Neural cell (in vitro differentiated cells): ENCODE data around the gene MYL7. TPM values are rescaled to one million over a fixed set of nuclear protein-coding genes. Genes with fewer than 3 reads are reported as not detected.

Experiments
- H2AFZ ChIP-seq: fragments of 200-600, 300-800 bp; sonication (generic), shearing (Covaris generic); 2 replicates; pipeline ENCODE4 v1.6.0; 2014; ENCODE audit warnings: low read depth, mild to moderate bottlenecking, antibody characterized with exemption, low read length, moderate library complexity
- H3F3A ChIP-seq: fragments of 200-600 bp; shearing (Covaris generic); 2 replicates; pipeline ENCODE4 v1.6.1; 2016; ENCODE audit warnings: mild to moderate bottlenecking, moderate library complexity, mixed read lengths, antibody characterized with exemption, low read length; ENCODE audit not compliant: insufficient read depth, poor library complexity, severe bottlenecking
- H3K27ac ChIP-seq: fragments of 200-600, 300-800 bp; sonication (generic), shearing (Covaris generic); 2 replicates; pipeline ENCODE4 v1.5.1; 2014; ENCODE audit warnings: mild to moderate bottlenecking, low read length, moderate library complexity
- H3K27me3 ChIP-seq: fragments of 300-800, 200-600 bp; sonication (generic), shearing (Covaris generic); 2 replicates; pipeline ENCODE4 v1.6.0; 2014; ENCODE audit warnings: mild to moderate bottlenecking, low read depth, low read length, moderate library complexity; ENCODE audit not compliant: insufficient read depth
- H3K36me3 ChIP-seq: fragments of 300-800, 200-600 bp; sonication (generic), shearing (Covaris generic); 2 replicates; pipeline ENCODE4 v1.5.1; 2014; ENCODE audit warnings: mild to moderate bottlenecking, antibody characterized with exemption, low read length, moderate library complexity; ENCODE audit not compliant: insufficient read depth
- H3K4me2 ChIP-seq: fragments of 300-800, 200-600 bp; sonication (generic), shearing (Covaris generic); 2 replicates; pipeline ENCODE4 v1.6.0; 2014; ENCODE audit warnings: mild to moderate bottlenecking, low read length
- H3K4me3 ChIP-seq: fragments of 300-800, 200-600 bp; sonication (generic), shearing (Covaris generic); 2 replicates; pipeline ENCODE4 v1.5.1; 2014; ENCODE audit warnings: mild to moderate bottlenecking, low read length, moderate library complexity
- H3K79me2 ChIP-seq: fragments of 200-600 bp; shearing (Covaris generic); replicated peaks from 2 replicates; pipeline ENCODE4 v1.6.0; 2014; ENCODE audit warnings: mild to moderate bottlenecking, low read length, moderate library complexity; ENCODE audit not compliant: insufficient read depth
- H3K9ac ChIP-seq: fragments of 300-800, 200-600 bp; sonication (generic), shearing (Covaris generic); 2 replicates; pipeline ENCODE4 v1.6.1; 2016; ENCODE audit warnings: mild to moderate bottlenecking, low read length, mixed read lengths
- H3K9me2 ChIP-seq: fragments of 200-600 bp; shearing (Covaris generic); 2 replicates; pipeline ENCODE4 v1.6.1; 2016; ENCODE audit warnings: mild to moderate bottlenecking, low read length, mixed read lengths; ENCODE audit not compliant: insufficient read depth
- H3K9me3 ChIP-seq: fragments of 200-600, 300-800 bp; sonication (generic), shearing (Covaris generic); 2 replicates; pipeline ENCODE4 v1.6.1; 2016; ENCODE audit warnings: mild to moderate bottlenecking, mixed run types, low read length, moderate library complexity, mixed read lengths
- H4K20me1 ChIP-seq: fragments of 200-600 bp; shearing (Covaris generic); 2 replicates; pipeline ENCODE4 v1.6.1; 2016; ENCODE audit warnings: mild to moderate bottlenecking, mixed run types; ENCODE audit not compliant: insufficient read depth
- EP300 ChIP-seq: fragments of 450-650 bp; conservative IDR thresholded peaks from 2 replicates; pipeline ENCODE4 v1.6.1; 2014; ENCODE audit warnings: antibody characterized with exemption, mild to moderate bottlenecking, moderate library complexity; ENCODE audit not compliant: poor library complexity, severe bottlenecking
- EZH2 ChIP-seq: fragments of 200-600, 300-800 bp; shearing (Covaris generic), sonication (generic); IDR thresholded peaks from 2 replicates; pipeline ENCODE4 v1.6.1; 2014; ENCODE audit warnings: antibody characterized with exemption, low read length, borderline replicate concordance, mild to moderate bottlenecking; ENCODE audit not compliant: insufficient read depth, poor library complexity, severe bottlenecking
- MXI1 ChIP-seq: fragments of 450-650 bp; conservative IDR thresholded peaks from 2 replicates; pipeline ENCODE4 v1.6.1; 2014; ENCODE audit warnings: antibody characterized with exemption, mild to moderate bottlenecking; ENCODE audit not compliant: poor library complexity, severe bottlenecking
- POLR2AphosphoS5 ChIP-seq: IDR thresholded peaks from 2 replicates; pipeline ENCODE4 v1.6.1; 2012
- RAD21 ChIP-seq: fragments of 450-650 bp; conservative IDR thresholded peaks from 2 replicates; pipeline ENCODE4 v1.6.1; 2014; ENCODE audit warnings: antibody characterized with exemption, mild to moderate bottlenecking, moderate library complexity
- SMC3 ChIP-seq: fragments of 450-650 bp; conservative IDR thresholded peaks from 2 replicates; pipeline ENCODE4 v1.6.1; 2014; ENCODE audit warnings: antibody characterized with exemption, mild to moderate bottlenecking, moderate library complexity; ENCODE audit not compliant: poor library complexity
- TAF1 ChIP-seq: IDR thresholded peaks from 2 replicates; pipeline ENCODE4 v1.6.1; 2012; ENCODE audit warnings: low read depth
- polyA plus RNA-seq: library from polyadenylated mRNA; depleted of rRNA; stranded (reverse); fragments of >200 nt; gene quantifications from 2 replicates; pipeline ENCODE4 v1.2.3, GENCODE V29; 2014
- TF ChIP-seq, protein P1 (sequence below): IDR thresholded peaks from 2 replicates; pipeline ENCODE4 v1.6.1; 2012; ENCODE audit warnings: borderline replicate concordance
- TF ChIP-seq, protein P2 (sequence below): fragments of 450-650 bp; IDR thresholded peaks from 2 replicates; pipeline ENCODE4 v1.5.1; 2014; ENCODE audit warnings: antibody characterized with exemption, mild to moderate bottlenecking, moderate library complexity; ENCODE audit not compliant: poor library complexity, severe bottlenecking

The MYL7 gene
- polyA plus RNA-seq, 1 donor from 2014 or later: 0.76 TPM

DNA sequence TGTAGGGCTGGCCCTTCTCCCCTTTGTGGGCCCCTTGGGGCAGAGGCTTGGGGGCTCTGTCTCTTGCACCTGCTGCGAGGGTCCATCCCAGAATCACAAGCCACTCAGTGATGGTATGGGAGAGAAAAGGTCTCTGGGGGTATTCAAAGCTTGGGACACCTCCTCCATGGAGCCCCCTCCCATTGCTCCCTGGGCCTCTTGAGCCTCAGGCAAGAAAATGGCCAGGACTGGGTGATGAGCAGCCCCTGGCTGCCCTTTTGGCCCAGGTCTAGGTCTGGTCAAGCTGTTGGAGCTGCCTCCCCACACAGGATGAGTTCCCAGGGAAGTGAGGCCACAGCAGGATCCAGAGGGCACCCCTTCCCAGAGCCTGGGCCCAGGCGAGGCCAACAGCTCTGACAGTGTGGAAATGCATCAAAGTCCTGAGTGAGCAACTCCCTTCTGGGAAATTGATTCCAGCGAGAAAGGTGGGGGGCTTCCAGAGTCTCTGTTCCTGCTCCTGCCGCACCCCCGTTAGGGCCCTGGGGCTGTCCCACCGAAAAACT is 3.4 kb upstream of the MYL7 start:
- Histone ChIP-seq H3K9ac (no peak overlapping the region), H3F3A (no peaks in the 10 kb centered on the region), H3K4me2 (no peak overlapping the region), H4K20me1 (no peaks in the 10 kb centered on the region), H3K4me3 (no peak overlapping the region), H2AFZ (no peak overlapping the region), H3K27me3 (peaks cover 7% of the 10 kb centered on the region), H3K9me3 (no peaks in the 10 kb centered on the region), H3K36me3 (no peaks in the 10 kb centered on the region), H3K9me2 (no peaks in the 10 kb centered on the region), H3K79me2 (no peaks in the 10 kb centered on the region), H3K27ac (no peak overlapping the region)
- TF ChIP-seq POLR2AphosphoS5 (no peak), TAF1 (no peak), RAD21 (no peak), MXI1 (no peak), EZH2 (no peak), SMC3 (no peak), EP300 (no peak)
- TF ChIP-seq, protein P1, sequence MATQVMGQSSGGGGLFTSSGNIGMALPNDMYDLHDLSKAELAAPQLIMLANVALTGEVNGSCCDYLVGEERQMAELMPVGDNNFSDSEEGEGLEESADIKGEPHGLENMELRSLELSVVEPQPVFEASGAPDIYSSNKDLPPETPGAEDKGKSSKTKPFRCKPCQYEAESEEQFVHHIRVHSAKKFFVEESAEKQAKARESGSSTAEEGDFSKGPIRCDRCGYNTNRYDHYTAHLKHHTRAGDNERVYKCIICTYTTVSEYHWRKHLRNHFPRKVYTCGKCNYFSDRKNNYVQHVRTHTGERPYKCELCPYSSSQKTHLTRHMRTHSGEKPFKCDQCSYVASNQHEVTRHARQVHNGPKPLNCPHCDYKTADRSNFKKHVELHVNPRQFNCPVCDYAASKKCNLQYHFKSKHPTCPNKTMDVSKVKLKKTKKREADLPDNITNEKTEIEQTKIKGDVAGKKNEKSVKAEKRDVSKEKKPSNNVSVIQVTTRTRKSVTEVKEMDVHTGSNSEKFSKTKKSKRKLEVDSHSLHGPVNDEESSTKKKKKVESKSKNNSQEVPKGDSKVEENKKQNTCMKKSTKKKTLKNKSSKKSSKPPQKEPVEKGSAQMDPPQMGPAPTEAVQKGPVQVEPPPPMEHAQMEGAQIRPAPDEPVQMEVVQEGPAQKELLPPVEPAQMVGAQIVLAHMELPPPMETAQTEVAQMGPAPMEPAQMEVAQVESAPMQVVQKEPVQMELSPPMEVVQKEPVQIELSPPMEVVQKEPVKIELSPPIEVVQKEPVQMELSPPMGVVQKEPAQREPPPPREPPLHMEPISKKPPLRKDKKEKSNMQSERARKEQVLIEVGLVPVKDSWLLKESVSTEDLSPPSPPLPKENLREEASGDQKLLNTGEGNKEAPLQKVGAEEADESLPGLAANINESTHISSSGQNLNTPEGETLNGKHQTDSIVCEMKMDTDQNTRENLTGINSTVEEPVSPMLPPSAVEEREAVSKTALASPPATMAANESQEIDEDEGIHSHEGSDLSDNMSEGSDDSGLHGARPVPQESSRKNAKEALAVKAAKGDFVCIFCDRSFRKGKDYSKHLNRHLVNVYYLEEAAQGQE: no peak
- TF ChIP-seq, protein P2, sequence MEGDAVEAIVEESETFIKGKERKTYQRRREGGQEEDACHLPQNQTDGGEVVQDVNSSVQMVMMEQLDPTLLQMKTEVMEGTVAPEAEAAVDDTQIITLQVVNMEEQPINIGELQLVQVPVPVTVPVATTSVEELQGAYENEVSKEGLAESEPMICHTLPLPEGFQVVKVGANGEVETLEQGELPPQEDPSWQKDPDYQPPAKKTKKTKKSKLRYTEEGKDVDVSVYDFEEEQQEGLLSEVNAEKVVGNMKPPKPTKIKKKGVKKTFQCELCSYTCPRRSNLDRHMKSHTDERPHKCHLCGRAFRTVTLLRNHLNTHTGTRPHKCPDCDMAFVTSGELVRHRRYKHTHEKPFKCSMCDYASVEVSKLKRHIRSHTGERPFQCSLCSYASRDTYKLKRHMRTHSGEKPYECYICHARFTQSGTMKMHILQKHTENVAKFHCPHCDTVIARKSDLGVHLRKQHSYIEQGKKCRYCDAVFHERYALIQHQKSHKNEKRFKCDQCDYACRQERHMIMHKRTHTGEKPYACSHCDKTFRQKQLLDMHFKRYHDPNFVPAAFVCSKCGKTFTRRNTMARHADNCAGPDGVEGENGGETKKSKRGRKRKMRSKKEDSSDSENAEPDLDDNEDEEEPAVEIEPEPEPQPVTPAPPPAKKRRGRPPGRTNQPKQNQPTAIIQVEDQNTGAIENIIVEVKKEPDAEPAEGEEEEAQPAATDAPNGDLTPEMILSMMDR: no peak

DNA sequence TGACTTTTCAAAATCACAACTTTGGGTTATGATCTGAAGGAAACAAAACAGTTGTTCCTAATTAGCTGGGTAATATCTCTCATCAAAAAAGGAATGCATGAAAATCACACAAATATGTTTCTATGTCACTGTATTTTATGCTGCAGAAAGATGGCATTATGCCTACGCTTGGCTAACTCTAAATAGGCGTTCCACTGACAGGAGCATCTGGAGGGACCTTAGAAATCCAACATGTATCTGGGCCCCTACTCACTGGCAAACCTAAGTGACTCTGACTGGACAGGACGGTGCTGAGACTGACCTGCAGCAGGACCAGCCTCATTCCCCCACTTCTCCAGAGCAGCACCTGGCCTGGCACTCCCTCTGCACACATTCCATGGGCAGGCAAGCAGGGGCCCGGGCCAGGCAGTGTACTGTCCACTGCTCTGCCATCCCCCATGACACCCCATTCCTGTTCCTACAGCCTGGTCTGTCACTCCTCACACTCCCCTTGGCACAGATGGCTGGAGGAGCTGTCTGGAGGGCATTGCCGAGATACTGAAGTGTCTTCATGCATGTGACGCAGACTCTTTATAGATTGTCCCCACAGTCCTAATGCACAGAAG is 2.6 kb upstream of the MYL7 start:
- no peaks in the 10 kb centered on the region for H4K20me1 ChIP-seq
- H3K9me3 ChIP-seq: no peaks in the 10 kb centered on the region
- TF ChIP-seq MXI1 (no peak), POLR2AphosphoS5 (no peak), EZH2 (no peak), TAF1 (no peak), RAD21 (no peak)
- TF ChIP-seq, protein P1: no peak
- TF ChIP-seq, protein P2: no peak
- H3K27me3 ChIP-seq: peaks cover 7% of the 10 kb centered on the region
- H3K4me2 ChIP-seq: no peak overlapping the region
- no peak overlapping the region for H3K27ac ChIP-seq
- no peak overlapping the region for H3K4me3 ChIP-seq
- no peak overlapping the region for H3K9ac ChIP-seq
- H3K79me2 ChIP-seq: no peaks in the 10 kb centered on the region
- no peak overlapping the region for H2AFZ ChIP-seq
- no peaks in the 10 kb centered on the region for H3F3A ChIP-seq
- no peaks in the 10 kb centered on the region for H3K36me3 ChIP-seq
- no peaks in the 10 kb centered on the region for H3K9me2 ChIP-seq
